Nephron progenitor cell (in vitro differentiated cells): ENCODE measurements around the gene TAMALIN.

ENCODE experiments used
- DNase-seq: peaks from one replicate; pipeline ENCODE4 v3.0.0; 2021
- H3K27ac Mint-ChIP-seq: 2 replicates; pipeline ENCODE4 v1.8.0; 2021; ENCODE audit warnings: mild to moderate bottlenecking, moderate library complexity, mixed read lengths
- H3K27me3 Mint-ChIP-seq: 2 replicates; pipeline ENCODE4 v1.8.0; 2021; ENCODE audit warnings: mild to moderate bottlenecking, low read depth, mixed read lengths; ENCODE audit not compliant: poor library complexity
- H3K36me3 Mint-ChIP-seq: 2 replicates; pipeline ENCODE4 v1.8.0; 2021; ENCODE audit warnings: low read depth, mixed read lengths
- H3K4me1 Mint-ChIP-seq: 2 replicates; pipeline ENCODE4 v1.8.0; 2021; ENCODE audit warnings: mixed read lengths
- H3K4me3 Mint-ChIP-seq: 2 replicates; pipeline ENCODE4 v1.8.0; 2021; ENCODE audit warnings: mild to moderate bottlenecking, moderate library complexity, mixed read lengths
- H3K9me3 Mint-ChIP-seq: 2 replicates; pipeline ENCODE4 v1.8.0; 2021; ENCODE audit warnings: mild to moderate bottlenecking, moderate library complexity, mixed read lengths
- CTCF ChIP-seq: fragments of 200-600 bp; sonication (generic); IDR thresholded peaks from 2 replicates; pipeline ENCODE4 v1.5.0; 2021; ENCODE audit warnings: antibody characterized with exemption

Gene TAMALIN

GRCh38 chr12:52062167-52063081 lies 55.7 kb downstream of the TAMALIN start:
- Mint-ChIP-seq H3K27me3 (peaks cover 28% of the 10 kb centered on the region), H3K4me1 (peaks cover 24% of the 10 kb centered on the region), H3K27ac (no peak overlapping the region), H3K4me3 (no peak overlapping the region), H3K9me3 (no peaks in the 10 kb centered on the region), H3K36me3 (no peaks in the 10 kb centered on the region)
- no peak for TF ChIP-seq CTCF
- no peak for DNase-seq

GRCh38 chr12:52063082-52063924 lies 56.6 kb downstream of the TAMALIN start:
- H3K27me3 Mint-ChIP-seq, result peaks cover 30% of the 10 kb centered on the region
- H3K36me3 Mint-ChIP-seq, result no peaks in the 10 kb centered on the region
- peaks cover 24% of the 10 kb centered on the region for H3K4me1 Mint-ChIP-seq
- no peak for TF ChIP-seq CTCF
- DNase-seq, result no peak
- peak overlapping the region; percentile 86 for H3K27ac Mint-ChIP-seq
- no peaks in the 10 kb centered on the region for H3K9me3 Mint-ChIP-seq
- H3K4me3 Mint-ChIP-seq, result no peak overlapping the region

GRCh38 chr12:52063981-52064649 lies 57.4 kb downstream of the TAMALIN start:
- Mint-ChIP-seq H3K27me3 (peaks cover 30% of the 10 kb centered on the region), H3K36me3 (no peaks in the 10 kb centered on the region), H3K4me3 (no peak overlapping the region), H3K4me1 (peaks cover 26% of the 10 kb centered on the region), H3K9me3 (no peaks in the 10 kb centered on the region), H3K27ac (no peak overlapping the region)
- no peak for DNase-seq
- TF ChIP-seq CTCF, result no peak
